Left ventricle myocardium inferior (tissue), 1 donor: Measurements from ENCODE around the gene SEPTIN1. TPM values are rescaled to one million over a fixed set of nuclear protein-coding genes. Genes with fewer than 3 reads are reported as not detected.
A peak's percentile ranks its signal among the peaks of the same experiment; 100 is the strongest.

Source experiments
- DNase-seq: peaks from one replicate; pipeline ENCODE4 v3.0.0-alpha.2; 2020
- H3K27ac ChIP-seq: fragments of 200-600 bp; replicated peaks from 2 replicates; pipeline ENCODE4 v1.8.0; 2021
- H3K27me3 ChIP-seq: fragments of 200-600 bp; 2 replicates; pipeline ENCODE4 v1.8.0; 2021; ENCODE audit warnings: low read depth
- H3K36me3 ChIP-seq: fragments of 200-600 bp; 2 replicates; pipeline ENCODE4 v1.8.0; 2021
- H3K4me1 ChIP-seq: fragments of 200-600 bp; 2 replicates; pipeline ENCODE4 v1.8.0; 2021
- H3K4me3 ChIP-seq: fragments of 200-600 bp; 2 replicates; pipeline ENCODE4 v1.8.0; 2021; ENCODE audit warnings: mild to moderate bottlenecking, moderate library complexity
- H3K9me3 ChIP-seq: fragments of 200-600 bp; replicated peaks from 2 replicates; pipeline ENCODE4 v1.8.0; 2021
- CTCF ChIP-seq: fragments of 200-600 bp; IDR thresholded peaks from 2 replicates; pipeline ENCODE4 v1.8.0; 2021; ENCODE audit warnings: antibody characterized with exemption, mild to moderate bottlenecking, borderline replicate concordance
- intact Hi-C: fragments of 100-400 bp; cut with micrococcal nuclease; formaldehyde crosslinking; loops from one replicate; pipeline ENCODE4 v1.11.0; 2022
- total RNA-seq: library from RNA; stranded (reverse); fragmentation: NEBNext Ultra II Directional; extraction: Animal tissue kit (Norgen Biotek cat#: 25700); gene quantifications from one replicate; pipeline ENCODE4 v1.2.1, GENCODE V29; 2021
- donor health status: DM: no; HTN: yes; CAD: no; lungs with severe emphysema.

Gene SEPTIN1
- total RNA-seq, 1 donor from 2014 or later, result 1.3 TPM

DNA sequence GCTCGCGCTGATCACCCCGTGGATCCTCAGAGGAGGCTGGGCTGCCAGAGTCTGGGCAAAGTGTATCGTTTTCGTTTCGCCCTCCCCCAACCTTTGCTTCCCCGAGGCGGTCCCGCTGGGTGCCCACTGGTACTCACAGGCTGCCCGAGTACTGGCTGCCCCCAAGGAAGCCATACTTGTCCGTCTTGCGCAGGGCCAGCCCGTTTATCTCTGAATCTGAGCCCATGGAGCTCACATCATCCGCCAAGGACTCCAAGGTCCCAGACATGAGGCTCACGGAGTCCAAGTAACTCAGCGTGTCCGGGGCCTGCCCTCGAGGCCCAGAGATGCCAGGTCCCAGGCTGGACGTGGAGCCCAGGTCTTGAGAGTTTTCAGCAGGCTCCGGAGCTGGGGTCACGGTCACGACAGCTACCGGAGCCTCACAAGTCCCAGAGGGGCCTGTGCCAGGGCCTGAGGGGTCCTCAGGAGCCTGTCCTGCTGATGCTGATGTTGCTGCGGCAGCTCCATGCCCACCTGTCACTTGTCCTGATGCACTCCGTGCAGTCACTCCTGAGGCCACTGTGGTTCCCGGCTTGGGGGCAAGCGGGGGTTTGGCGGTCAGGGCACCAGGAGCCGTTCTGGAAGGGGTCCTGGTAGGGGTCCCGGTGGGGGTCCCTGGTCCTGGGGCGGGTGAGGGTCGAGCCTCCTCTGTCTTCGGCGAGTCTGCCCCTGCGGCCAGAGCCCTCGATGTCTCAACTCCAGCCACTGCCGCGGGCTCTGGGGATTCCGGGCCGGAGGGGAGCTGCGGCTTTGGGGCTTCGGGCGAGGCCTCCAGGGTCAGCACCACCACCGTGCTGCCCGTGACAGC lies 13.0 kb downstream of the SEPTIN1 start:
- intact Hi-C loops, result no loop called here
- peak overlapping the region; percentile 92 for H3K4me3 ChIP-seq
- H3K4me1 ChIP-seq, result peaks cover 69% of the 10 kb centered on the region
- no peak for DNase-seq
- TF ChIP-seq CTCF, result no peak
- H3K9me3 ChIP-seq, result no peaks in the 10 kb centered on the region
- H3K27ac ChIP-seq, result peak overlapping the region; percentile 92
- peaks cover 15% of the 10 kb centered on the region for H3K36me3 ChIP-seq
- no peaks in the 10 kb centered on the region for H3K27me3 ChIP-seq

GRCh38 chr16:30368792-30369090 lies 13.6 kb downstream of the SEPTIN1 start:
- peak overlapping the region; percentile 92 for H3K4me3 ChIP-seq
- peak overlapping the region; percentile 92 for H3K27ac ChIP-seq
- intact Hi-C loops, result no loop called here
- H3K27me3 ChIP-seq, result no peaks in the 10 kb centered on the region
- DNase-seq, result no peak
- peaks cover 21% of the 10 kb centered on the region for H3K36me3 ChIP-seq
- peaks cover 69% of the 10 kb centered on the region for H3K4me1 ChIP-seq
- H3K9me3 ChIP-seq, result no peaks in the 10 kb centered on the region
- no peak for TF ChIP-seq CTCF

DNA sequence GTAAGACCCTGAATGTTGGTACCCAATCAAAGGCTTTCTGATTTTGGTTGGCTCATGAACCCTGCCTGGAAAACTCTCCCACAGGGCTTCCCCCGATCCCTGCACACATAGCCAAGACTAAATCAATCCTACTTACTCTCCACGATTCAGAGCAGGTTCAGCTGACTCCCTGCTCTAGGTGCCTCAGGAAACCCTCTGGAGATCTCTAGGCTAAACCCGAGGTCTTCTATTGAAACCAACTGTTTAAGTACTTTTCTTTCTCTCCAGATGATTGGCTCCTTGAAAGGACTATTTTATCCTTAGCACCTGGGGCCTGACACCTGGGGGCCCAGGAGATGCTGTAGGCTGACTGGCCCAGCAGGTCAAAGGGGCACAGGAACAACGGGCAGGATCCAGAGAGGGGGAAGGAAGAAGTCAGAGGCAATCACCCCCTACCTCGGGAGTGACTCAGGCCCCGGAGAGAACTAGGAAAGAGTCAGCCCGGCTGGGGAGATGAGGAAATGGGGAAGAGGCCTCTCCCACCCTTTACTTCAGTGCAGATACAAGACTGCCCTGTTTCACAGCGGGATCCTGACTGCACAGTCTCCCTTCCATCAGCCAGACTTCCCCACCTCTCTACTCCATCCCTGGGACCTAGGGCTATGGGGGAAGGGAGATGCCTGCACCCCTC lies 14.1 kb downstream of the SEPTIN1 start:
- Histone ChIP-seq H3K4me3 (peak overlapping the region; percentile 92), H3K36me3 (peaks cover 26% of the 10 kb centered on the region), H3K27me3 (no peaks in the 10 kb centered on the region), H3K27ac (peak overlapping the region; percentile 92), H3K4me1 (peaks cover 69% of the 10 kb centered on the region), H3K9me3 (no peaks in the 10 kb centered on the region)
- DNase-seq, result no peak
- intact Hi-C loops, result no loop called here
- TF ChIP-seq CTCF, result no peak

DNA sequence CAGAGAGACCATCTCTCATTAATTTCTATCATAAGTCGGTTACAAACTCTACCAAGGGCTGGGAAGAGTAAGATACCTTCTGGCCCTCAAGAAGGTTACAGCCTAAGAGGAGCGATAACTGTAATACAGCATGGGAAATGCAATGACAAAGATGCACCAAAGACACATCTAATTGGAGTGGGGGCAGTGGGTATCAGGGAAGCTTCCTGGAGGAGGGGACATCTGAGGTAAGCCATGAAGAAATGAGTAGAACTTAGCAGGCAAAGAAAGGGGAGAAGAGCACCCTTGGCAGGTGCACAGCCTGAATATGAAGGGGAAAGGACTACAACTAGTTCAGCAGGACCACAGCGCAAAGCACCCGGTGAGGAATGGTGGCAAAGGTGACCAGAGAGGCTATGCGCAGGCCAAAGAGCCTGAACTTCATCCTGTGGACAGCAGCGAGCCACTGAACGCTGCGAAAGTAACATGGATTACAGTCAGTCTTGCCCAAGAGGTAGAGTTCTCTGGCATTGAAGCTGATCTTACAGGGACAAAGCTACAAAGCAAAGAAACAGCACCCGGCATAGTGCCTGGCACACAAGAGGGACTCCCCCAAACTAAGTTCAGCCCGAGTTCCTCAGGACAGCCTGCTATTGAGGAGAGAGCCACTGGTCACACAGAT lies 14.9 kb downstream of the SEPTIN1 start:
- Histone ChIP-seq H3K4me3 (peak overlapping the region; percentile 92), H3K27me3 (no peaks in the 10 kb centered on the region), H3K4me1 (peaks cover 69% of the 10 kb centered on the region), H3K27ac (peak overlapping the region; percentile 92), H3K9me3 (no peaks in the 10 kb centered on the region), H3K36me3 (peaks cover 34% of the 10 kb centered on the region)
- DNase-seq, result no peak
- TF ChIP-seq CTCF, result no peak
- intact Hi-C loops, result no loop called here

- intact Hi-C loops, result no loop called here
- H3K27me3 ChIP-seq, result no peaks in the 10 kb centered on the region
- no peak for TF ChIP-seq CTCF
- H3K4me1 ChIP-seq, result peaks cover 60% of the 10 kb centered on the region
- no peak overlapping the region for H3K27ac ChIP-seq
- no peaks in the 10 kb centered on the region for H3K9me3 ChIP-seq
- H3K36me3 ChIP-seq, result peaks cover 39% of the 10 kb centered on the region
- no peak overlapping the region for H3K4me3 ChIP-seq
- no peak for DNase-seq
Measured at GRCh38 chr16:30366511-30366910, 15.8 kb downstream of the SEPTIN1 start.
